Stimulated activated CD8-positive, alpha-beta memory T cell treated with anti-CD3 and anti-CD28 coated beads, Interleukin-7, amount 100 ng/mL, for 1 hour (primary cell): ENCODE measurements around the gene TSTD1.
A peak's percentile ranks its signal among the peaks of the same experiment; 100 is the strongest.

Source experiments
- DNase-seq, 2 donors: peaks; one replicate each; pipeline ENCODE4 v3.0.0-alpha.2; 2020; ENCODE audit warnings: low read depth in 2 of 2

The TSTD1 gene, protein sequence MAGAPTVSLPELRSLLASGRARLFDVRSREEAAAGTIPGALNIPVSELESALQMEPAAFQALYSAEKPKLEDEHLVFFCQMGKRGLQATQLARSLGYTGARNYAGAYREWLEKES

DNA sequence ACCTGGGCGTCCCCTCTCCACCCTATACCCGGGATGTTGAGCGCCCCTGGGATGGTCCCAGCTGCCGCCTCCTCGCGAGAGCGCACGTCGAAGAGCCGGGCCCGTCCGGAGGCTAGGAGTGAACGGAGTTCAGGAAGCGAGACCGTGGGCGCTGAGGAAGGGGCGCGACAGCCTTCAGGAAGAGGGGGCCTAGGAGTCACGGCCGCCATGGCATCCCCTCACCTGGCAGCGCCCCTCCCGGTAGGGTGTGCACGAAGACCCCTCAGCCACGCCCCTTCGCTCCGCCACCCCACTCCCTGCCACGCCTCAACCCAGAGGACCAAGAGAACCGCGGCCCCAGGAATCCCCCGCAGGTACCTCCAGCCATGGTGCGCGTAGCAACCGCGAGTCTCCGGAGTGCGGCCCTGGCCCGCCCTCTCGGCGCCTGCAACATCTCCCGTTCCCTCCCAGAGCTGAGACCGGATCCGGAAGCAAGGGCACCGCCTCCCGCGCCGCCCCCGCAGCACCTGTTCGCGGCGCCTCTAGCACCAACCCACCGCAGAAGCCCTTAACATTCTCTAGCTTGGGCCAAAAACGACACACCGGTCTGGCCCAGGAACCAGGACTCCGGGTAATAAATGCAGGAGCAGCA is at the start of gene TSTD1:
TSS of gene TSTD1 (minus strand) at position 442 of the 631 bp plus-strand sequence. CDS start at position 367, 75 bp downstream.
- peak; percentile 68 to 71 for DNase-seq

DNA sequence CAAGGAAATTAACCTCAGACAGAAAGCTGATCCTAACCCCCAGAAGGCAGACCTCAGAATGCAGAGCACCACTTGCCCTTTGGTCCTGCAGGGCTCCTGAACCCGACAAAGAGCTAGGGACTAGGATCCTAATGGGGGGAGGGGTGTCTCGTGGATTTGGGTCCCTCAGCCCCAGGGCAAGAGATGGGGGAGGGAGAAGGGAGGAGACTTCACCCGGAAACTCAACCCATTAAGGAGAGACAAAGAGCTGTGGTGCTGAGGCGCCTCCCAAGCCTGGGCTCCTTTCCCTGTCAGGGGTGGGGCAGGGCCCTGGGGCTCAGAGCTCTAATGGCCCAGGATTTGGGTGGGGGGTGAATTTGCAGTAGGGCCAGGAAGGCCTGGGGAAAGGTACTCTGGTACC is 47.7 kb upstream of the TSTD1 start:
- DNase-seq: no peak

DNA sequence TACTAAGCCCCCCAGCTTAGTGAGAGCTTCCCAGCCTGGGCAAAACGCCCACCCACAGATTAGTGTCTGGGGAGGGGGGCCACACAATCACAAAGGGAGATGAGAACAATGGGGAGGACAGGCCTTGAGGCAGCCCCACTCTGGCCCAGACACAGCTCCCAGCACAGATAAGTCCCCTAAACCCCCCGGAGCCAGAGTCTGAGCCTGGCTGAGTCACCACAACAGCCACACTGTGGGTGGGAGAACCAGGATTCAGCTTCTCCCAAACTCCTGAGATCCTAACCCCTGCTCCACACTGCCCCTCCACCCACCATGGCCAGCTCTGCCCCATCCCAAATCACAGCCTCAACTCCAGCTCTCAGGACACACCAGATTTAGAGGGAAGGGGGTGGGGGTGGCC is 46.4 kb upstream of the TSTD1 start:
- DNase-seq: no peak

DNA sequence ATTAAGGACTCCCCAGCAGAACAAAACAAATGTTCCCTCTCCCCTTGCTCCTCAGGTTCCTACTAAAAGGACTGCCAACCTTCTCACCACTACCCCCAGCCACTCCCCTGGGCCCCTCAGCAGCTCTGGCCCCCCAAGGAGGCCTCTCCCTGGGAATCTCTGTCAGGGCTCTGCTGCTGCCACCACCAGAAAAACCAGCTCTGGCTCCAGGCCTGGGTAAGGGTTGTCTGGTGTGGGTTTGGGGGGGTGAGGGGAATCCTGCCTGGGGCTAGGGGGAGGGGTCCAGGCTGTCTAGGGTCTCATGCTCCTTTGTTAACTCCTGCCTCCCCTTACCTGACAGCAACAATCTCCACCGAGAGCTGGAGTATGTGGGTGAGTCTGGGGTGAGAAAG is 45.8 kb upstream of the TSTD1 start:
- no peak for DNase-seq

DNA sequence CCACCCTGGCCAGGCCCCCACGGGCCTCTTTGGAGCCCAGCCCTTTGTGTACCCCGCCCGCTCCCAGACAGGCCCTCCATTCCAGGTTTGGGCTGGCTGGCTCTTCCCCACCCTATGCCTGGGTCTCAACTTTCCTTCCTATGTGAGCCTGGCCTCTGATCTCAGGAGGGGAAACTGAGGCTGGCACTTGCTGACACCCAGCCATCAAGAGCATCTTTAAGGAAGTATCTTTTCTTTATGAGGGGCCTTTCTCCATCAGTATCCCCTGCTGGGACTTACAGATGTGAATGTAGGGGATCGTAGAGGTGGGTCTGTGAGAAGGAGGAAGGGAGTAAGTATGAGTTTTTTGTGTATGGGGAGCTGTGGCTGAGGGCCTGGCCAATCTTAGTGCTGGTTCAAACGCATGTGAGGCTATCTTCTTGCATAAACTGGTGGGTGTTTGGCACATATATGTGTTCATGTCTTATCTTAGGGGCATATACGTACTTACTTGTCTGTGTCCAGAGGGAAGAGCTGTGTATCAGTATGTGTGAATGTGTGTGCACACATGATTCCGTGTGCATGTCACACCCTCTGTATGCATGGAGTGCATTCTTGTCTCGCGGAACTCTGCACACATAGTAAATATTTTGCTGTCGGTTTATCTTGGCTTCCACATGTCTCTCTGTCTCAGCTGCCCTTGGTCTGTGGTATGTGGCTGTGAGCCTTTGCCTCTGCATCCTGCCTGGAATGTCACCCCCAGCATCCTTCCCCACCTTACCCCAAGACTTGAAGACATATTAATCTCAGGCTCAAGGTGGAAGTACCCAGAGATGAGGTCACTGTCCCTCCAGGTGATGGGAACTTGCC is 45.2 kb upstream of the TSTD1 start:
- DNase-seq: no peak

DNA sequence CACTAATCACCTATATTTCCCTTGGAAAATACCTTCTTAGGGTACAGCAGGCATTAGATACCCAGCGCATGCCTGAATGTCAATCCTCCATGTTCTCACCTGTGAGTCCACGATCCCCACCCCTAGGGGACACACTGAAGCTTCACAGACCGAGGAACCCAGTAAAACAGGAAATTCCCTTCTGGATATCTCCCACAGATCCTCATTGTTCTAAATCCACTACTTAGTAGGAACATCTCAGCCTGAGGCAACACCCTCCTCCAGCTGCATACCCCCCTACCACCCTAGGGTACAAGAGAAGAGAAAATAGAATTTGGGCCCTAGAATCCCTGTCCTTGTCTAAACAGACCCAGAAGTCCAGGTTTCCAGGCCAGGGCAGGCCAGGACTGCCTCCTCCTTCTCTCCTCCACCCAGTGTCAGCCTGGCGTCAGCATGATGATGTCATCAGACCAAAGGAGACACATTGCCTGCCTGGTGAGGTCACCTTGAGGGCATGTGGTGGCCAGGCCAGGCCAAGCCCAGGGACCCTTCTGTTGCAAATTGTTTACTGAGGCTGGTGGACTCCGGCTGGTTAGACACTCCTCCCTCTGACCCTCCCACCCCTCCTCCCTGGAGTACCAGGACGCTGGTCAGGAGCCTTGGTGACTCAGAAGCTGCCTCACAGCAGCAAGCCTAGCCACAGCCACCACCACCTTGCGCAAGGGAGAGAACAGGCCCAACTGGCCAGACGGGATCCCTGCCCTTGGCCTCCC is 44.4 kb upstream of the TSTD1 start:
- no peak for DNase-seq

DNA sequence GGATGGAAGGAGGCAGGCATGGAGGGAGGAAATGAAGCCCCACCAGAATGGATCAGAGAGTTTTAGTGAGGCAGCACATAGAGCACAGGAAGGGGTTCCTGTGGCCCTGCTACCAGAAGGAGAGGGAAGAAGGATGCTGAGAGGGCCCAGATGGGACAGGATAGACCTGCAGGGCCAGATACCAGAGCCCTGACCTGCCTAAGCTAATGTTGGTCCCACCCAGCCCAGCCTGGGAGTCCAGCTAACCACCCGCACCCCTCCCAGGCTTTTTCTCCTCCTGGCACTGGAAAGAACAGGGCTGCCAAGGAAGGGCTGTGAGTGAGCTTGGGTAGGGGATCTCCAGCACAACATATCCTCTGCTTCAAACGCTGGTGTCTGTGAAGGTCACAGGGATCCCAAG is 43.7 kb upstream of the TSTD1 start:
- DNase-seq: no peak

DNA sequence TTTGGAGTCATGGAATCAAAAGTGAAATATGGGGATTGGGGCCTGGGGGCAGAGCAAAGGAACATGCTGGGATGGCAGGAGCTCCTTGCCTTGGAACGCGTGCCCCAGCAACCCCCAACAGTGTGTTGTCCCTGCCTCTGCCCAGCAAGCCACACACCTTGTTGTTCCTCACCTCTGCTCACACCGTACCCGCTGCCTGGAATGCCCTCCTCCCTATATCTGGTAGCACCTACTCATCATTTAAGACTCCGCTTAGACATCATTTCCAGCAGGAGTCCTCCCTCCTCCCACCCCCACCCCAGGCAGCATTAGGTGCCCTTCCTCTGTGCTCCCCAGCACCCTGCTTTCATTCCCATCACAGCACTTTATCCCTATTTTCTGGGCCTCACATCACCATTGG is 42.8 kb upstream of the TSTD1 start:
- no peak for DNase-seq

DNA sequence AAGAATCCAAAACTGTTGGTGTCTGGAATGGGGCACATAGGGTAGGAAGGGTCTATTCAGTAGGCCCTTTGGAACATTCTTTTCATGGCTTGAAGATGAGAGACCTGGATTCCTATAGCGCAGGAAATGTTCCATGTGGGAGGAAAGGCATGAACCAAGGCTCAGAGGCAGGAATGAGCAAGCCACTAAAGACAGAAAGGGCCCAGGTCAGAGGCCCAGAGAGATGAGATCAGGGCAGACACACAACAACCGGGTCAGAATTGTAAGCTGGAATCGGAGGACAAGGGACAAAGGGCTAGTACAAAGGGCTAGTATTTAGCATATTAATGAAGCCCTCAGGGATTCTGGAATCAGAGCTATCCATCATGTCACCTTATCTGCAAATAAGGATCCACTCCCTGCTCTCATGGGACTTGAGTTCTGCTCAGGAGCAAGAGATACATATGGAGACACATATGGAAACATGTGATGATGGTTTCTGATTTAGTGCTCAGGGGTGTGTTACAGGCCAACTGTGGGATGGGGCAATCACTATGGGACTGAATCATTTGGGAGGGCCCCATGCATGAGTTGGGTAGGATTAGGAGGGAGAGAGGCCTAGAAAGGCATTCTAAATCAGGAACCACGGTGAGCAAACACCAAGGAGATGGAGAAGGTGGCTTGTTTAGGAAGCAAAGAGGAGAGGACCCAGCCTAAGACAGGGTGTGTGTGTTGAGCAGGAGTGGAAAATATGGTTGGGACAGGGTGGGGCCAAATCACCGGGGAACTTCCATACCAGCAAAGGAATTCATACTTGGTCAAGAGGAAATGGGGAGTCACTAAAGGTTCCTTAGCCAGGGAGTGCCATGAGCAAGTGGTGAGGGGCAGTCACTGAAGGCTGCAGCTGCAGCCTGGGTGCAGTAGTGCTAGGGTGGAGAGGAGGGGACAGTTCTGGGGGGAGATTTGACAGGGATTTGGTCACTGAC is 42.0 kb upstream of the TSTD1 start:
- DNase-seq: no peak

DNA sequence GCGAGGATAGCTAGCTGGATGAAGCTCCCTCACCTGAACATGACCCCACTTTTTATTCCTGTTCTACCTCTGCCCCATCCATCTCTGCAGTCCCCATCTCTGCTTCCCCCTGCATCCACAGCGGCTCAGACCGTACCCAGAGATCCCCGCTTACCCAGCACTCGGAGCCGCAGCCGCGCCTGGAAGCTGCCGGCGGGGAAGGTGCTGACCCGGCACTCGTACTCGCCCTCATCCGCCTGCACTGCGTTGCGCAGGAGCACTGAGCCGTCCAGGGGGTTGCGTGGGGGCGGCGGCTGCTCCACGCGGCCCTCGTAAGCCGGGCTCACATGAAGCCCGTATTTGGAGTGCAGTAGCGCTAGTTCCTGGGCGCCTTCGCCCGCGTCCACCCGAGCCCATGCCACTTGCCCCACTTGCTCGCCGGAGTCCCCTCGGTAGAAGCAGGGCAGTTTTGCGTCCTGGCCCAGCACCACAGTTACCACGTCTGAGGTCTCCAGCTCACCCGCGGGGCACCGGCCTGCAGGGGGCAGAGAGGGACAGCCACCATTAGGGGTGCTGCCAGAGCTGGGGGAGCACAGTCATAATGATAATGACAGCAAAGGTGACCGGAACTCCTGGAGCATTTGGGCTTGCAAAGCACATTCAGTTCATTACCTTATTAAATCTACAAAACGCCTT is 40.8 kb upstream of the TSTD1 start:
- DNase-seq: no peak

DNA sequence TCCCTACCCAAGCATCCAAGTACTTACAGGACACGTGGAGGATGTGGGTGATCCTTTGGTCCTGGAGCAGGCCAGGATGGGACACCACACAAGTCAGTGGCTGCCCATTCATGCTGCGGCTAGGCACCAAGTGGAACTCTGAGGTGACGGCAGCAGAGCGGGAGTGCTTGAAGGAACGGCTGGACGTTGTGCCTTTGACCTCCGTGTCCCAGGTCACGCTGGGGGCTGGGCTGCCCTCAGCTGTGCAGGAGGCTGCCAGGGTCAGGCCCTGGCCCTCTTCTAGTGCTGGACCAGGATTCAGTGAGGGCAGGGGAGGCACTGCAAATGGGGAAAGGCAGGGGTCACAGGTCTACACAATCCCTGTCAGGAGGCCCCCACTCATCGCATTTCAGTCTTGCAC is 38.7 kb upstream of the TSTD1 start:
- no peak for DNase-seq

DNA sequence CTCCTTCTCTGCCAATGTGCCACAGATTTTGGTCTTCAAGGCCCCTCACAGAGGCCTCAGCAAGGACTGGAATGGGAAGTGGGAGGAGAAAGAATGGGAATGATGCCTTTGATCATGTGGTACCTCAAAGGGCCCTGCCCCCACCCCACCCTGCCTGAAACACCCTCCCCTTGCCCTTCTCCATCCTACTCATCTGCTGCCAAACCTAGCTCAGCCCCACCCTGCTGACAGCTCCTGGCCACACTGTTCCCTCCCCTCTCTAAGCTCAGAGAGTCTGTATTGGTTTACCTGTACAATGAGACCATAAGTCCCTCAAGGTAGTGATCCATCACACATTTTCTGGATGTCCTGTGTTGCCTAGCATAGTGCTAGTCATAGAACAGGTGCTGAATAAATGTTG is 37.6 kb upstream of the TSTD1 start:
- DNase-seq: no peak

DNA sequence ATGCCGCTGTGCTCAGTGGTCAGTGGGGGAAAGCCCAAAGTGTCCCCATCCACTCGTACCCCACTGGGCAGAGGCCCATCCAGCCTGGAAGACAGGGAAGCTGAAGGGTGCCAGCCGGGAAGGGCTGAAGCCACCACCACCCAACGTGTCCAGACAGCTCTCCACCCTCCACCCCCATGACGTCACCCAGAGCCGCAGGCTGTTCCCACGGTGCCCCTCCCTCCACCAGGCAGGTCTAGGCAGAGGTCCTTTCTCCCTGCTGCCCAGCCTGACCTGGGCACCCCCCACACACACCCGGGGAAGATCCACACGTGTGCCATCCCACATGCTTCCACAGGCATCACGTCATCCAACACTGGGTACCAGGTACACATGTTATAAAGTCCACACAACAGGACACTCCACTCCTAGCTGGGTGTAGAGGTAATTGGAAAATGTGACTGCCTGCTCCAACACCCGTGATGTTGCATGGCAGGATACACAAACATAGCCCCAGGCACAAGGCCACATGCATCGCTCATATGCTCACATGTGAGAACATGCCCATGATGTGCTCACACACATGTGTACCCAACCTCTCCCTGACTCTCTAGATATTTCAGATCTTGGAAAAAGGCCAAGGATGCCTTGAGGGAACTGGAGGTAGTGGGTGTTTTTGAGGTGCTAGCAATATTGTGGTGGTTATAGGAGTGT is 36.1 kb upstream of the TSTD1 start:
- no peak for DNase-seq

DNA sequence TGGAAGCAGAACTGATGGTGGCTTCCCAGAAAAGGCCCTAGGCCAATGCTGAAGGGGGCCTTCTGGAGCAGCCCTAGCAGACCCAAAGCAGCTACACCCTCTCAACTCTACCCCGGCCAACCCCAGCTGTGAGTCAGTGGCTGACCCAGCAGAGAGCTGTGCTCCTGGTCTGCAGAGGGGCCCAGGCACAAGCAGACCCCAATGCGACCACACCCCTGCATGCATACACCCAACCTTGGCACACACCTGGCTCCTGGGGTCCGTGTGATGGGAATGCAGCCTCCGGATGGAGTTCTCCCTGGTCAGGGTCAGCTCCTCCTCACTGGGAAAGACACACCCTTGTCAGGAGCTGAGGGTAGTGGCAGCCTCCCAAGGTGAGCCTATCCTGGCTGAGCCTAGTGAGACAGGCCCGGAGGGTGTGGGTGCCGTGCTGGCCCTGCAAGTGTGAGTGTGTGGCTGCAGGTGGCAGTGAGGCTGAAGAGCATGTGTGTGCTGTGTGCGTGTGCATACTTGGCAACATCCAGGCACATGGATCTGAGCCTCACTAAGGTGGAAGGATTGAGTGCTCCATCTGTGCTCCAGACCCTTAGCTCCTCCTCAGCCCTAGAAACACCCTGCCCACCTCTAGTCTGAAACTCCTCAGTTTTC is 34.8 kb upstream of the TSTD1 start:
- DNase-seq: no peak

DNA sequence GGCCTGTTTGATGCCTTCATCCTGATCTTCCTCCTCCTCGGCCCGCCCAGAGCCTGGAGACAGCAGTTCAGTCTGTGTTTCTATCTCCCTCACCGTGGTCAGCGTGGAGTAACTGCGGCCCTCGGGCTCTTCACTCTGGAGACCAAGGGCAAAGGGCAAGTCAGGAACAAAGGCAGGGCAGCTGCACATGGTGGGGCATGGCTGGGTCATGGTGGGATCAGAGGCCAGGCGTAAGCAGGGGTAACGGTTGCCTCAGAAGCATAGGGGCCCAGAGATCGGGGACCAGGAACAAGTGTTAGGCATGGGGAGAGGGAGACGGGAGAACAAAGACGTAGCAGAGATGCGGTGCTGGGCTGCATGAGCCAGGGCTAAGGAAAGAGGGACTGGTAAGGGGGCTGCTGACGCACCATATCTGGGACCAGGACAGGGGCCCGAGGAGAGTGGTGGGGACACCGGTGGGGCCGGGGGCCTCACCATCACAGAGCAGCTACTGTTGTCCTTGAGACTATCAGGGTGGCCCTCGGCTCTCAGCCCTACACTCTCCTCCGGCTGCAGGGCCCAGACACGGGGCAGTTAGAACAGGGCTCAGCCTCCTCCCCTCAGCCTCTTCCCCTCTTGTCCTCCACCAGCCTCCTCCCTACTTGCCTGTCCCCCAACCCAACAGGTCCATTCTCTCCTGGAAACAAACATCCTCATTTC is 34.1 kb upstream of the TSTD1 start:
- DNase-seq: no peak

DNA sequence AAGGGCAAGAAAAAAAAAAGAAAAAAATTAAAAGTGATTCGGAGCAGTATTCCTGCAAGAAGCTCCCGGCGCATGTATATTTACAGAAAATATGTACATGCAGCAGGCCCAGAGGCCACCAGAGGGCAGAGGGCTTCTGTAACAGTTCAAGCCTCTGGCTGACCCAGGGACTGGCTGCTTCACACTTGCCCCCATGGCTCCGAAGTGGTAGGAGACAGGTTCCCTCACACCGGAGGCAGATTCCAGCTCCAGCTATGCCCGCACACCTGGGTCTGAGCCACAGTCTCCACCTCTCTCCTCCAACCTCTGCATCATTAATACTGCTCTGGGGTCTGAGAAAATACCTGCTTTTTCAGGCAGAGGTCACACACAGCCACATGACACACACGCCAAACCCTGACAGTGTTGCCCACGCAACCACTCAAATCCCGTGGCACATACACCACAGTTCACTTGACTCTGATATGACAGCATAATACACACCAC is 33.2 kb upstream of the TSTD1 start:
- DNase-seq: no peak

DNA sequence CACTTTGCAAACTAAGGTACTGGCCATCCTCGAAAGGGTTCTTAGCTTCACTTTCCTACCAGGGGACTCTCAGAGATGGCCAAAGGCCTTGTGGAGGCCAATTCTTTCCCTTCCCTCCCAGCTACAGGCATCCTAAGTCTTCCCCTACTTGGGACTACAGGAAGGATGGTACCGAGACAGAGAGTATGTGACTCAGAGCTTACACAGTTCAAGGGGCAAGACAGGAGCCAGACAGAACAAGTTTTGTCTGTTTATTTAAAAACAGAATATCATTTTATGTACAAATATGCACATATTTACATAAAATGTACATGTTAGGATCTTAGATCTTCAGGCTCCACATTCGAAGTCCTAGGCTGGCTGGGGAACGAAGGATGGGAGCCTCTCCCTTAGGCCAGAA is 32.0 kb upstream of the TSTD1 start:
- no peak for DNase-seq

DNA sequence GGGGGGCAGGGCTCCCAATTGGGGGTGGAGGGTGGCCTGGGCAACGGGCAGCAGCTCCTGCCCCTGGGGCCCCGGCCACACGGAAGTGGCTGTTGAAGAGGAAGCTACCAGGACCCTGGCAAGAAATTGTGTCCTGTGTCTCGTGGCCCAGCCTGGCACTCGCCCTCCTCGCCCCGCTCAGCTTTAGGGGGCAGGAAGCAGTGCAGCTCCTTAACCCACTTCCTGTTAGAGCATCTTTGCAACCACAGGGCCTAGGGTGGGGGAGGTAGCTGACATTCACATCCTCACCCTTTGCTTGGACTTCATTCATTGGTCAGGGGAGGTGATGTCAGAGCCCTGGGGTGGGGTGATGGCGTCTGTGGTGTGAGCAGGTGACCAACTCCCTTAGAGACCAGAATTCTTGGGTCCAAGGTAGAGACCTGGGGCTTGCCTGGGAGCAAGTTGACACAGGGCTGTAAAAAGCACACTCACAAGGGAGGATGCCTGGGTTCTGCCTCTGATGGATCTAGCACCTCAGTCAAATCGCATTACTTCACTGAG is 31.0 kb upstream of the TSTD1 start, which contains the start of gene ARHGAP30:
TSS of gene ARHGAP30 (minus strand) at position 161 of the 540 bp plus-strand sequence. CDS start 267 bp downstream, outside the sequence.
- DNase-seq: peak; percentile 59 to 63
